Measurements from ENCODE around the gene SCNN1A.

SCNN1A gene

GRCh38 chr12:6384499-6385436, 9.4 kb upstream of the SCNN1A start:
- no peak for DNase-seq (ENCODE audit: low read depth in 3 of 3)

DNA sequence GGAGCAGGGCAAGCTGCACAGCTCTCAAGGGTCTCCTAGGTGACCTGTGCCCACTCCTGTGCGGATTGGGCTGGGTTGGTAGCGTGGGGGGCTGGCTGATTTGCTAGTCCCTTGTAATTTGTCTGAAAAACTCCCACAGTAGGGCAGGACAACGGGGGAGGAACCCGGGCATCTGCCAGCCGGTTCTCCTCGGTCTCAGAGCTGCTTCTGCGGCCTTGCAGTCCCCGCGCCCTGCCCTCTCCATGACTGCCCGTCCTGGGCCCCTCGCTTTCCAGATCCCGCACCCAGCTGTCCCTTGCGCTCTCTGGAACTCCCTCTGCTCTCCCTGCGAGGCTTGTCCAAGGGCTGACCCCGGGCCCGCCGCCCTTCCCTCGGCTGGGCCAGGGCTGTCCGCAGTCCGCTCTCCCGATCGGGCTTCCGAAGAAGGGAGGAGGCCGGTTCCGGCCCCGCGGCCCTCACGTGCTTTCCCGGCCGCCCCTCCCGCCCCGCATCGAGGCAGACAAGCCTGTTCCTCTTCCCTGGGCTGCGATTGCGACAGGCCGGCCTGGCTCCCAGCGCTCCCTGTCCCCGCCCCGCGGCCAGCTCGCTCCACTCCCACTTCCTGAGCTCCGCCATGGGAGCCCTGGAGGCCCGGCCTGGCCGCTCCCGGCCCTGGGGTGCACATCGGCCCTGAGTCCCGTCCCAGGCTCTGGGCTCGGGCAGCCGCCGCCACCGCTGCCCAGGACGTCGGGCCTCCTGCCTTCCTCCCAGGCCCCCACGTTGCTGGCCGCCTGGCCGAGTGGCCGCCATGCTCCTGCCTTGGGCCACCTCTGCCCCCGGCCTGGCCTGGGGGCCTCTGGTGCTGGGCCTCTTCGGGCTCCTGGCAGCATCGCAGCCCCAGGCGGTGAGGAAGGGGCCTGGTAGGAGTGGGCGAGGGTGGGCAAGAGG, 8.5 kb upstream of the SCNN1A start, which contains the start of gene LTBR:
Gene LTBR, plus strand, starts transcription at position 591 of the 927 bp plus-strand sequence. Its CDS starts 197 bp downstream, at position 788.
- no peak for DNase-seq (ENCODE audit: low read depth in 3 of 3)

DNA sequence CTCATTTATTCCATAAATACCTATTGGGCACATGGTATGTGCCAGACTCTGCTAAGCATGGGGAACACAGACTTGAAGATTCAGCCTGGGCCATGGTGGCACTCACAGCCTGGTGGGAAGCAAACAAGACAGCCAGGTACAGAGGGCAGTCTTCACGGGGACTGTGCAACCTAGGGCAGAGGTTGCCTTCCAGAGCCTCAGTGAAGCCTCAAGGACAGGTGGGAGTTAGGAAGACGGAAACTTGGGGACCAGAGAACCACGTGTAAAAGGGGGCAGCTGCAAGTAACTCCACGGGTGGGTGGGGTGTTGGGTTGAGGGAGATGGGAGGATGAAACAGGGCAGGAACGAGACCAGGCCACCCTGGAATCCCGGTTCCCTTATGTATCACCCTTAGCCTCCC, 7.6 kb upstream of the SCNN1A start:
- DNase-seq (ENCODE audit: low read depth in 3 of 3) = no peak

- no peak for DNase-seq (ENCODE audit: low read depth in 3 of 3)
Measured at GRCh38 chr12:6382371-6382770, 7.0 kb upstream of the SCNN1A start.

GRCh38 chr12:6380141-6381121, 5.1 kb upstream of the SCNN1A start:
- DNase-seq (ENCODE audit: low read depth in 3 of 3) = no peak

- DNase-seq (ENCODE audit: low read depth in 3 of 3) = no peak
Measured at GRCh38 chr12:6378709-6379472, 3.5 kb upstream of the SCNN1A start.

GRCh38 chr12:6377667-6377994, 2.3 kb upstream of the SCNN1A start:
- DNase-seq (ENCODE audit: low read depth in 3 of 3) = no peak

DNA sequence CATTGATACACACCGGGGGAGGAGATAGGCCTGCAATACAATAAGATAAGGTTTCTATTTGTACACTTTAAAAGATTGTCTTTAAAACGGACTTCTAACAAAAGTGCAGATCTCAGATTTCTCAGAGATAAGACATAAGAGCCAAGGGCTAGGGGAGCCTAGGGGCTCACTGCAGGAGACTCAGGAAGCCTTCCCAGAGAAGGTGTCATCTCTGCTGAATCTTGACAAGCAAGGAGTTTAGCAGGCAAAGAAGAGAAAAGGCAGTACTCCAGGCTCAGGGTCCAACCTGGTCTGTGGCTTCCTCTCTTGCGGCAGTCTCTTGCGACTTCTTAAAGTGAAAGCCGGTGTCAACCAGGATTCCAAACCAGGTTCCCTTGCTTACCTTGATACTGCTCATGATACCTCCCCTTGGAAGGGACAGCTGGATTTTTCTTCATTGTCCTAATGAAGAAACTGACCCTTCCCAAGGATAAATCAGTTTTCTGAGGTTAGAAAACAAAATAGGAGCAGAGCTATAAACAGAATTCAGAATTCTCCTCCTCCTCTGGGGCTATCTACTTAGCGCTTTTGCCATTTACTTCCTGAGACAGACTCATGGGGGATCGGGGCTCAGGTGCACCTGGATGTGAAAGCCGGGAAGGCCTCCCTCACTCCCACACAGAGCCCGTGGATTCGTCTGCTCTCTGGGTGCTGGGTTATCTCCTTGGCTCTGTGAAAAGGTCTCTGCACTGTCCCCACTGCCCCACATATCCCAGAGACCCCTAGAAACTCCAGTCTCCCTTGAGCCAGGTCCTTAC, 1.7 kb upstream of the SCNN1A start:
- DNase-seq (ENCODE audit: low read depth in 3 of 3) = no peak

DNA sequence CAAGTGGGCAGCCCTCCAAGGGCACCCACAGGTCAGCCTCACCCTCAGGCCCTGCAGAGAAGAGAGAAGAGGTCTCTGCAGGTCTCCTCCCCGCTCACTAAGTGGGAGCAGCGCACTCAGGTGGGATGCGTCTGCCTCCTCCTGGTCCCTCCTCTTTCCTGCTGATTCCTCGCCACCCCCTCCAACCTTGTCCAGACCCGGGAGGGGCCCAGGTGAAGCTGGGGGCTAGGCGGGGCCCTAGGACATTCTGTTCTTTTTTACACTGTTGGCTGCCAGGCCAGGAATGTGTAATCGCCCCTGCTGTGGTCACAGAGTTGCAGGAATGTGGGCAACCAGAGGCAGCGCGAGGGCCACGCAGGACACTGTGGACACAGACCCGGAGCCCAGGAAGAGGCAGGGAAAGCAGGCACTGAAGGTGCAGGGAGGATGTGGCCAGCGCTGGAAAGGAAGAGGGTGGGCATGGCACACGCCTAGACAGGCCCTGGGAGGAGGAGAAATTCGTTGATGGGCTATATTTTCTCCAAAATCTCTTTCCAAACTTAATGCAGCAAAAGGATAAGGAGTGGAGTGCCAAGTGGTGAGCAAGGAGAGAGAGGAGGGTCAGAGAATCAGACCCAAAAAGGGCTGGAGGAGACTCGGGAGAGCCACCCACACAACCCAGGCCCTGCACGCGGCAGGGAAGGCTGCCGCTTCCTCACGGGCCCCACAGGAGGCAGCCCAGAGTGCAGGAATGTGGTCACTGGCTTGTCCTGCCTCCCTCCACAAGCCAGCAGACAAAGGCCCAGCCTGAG, 911 bp upstream of the SCNN1A start:
- DNase-seq (ENCODE audit: low read depth in 3 of 3) = no peak

GRCh38 chr12:6374786-6375160, 590 bp downstream of the SCNN1A start:
- no peak for DNase-seq (ENCODE audit: low read depth in 3 of 3)

DNA sequence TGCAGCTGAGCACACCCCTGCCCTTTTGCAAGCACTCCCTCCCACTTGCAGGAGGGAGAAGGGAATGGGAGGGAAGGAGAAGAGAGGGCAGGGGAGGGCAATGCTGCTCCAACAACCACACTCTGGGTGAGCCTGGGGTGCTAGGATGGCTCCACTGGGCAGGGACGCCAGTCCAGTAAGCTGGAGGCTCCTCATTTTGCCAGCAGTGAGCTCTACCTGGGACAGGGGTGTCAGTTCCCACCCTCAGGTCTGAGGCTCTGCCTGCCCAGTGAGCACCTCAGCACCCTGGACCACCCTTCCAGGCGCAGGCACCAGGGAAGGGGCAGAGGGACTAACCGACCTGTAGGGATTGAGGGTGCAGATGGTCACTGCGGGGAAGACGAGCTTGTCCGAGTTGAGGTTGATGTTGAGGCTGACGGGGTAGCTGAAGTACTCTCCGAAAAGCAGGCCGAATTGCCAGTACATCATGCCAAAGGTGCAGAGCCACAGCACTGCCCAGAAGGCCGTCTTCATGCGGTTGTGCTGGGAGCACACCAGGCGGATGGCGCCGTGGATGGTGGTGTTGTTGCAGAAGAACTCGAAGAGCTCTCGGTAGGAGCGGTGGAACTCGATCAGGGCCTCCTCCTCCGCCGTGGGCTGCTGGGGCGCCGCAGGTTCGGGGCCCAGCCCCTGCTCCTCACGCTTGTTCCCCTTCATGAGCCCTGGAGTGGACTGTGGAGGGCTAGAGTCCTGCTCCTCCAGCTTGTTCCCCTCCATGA, 1.2 kb downstream of the SCNN1A start:
- no peak for DNase-seq (ENCODE audit: low read depth in 3 of 3)

DNA sequence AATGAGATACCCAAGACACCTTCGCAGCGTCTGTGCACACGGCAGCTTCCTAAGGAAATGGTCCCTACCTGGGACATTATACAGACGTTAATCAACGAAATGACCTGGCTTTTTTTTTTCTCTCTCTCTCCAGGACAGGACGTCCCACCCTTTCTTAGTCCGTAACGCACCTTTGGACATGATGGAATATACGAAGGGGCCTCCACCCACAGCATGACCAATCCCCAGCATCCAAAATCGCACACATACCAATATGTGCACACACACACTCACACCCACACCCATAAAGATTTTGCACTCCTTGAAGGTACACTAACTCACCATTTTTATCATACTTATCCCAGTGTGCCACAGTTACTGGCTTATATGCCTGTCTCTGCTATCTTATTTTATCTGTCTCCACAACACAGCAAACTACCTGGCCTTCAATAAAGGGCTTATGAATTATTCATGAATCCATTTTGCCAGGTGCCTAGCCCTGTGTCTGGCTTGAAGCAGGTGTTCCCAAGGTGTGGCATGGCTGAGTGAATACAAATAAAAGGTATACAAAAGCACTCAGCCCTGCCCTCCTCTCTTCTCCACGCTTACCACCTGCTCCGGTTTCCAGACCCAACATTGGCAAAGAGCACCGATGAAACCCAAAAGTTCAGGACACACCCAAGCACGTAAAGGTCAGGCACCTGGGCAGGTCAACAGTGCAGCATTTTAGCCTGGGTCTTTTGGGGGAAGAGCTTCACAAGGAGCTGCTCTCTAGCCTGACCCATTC, 2.2 kb downstream of the SCNN1A start:
- DNase-seq (ENCODE audit: low read depth in 3 of 3) = no peak

GRCh38 chr12:6372403-6373003, 2.9 kb downstream of the SCNN1A start:
- DNase-seq (ENCODE audit: low read depth in 3 of 3) = no peak

GRCh38 chr12:6370994-6371754, 4.2 kb downstream of the SCNN1A start:
- DNase-seq (ENCODE audit: low read depth in 3 of 3) = no peak

DNA sequence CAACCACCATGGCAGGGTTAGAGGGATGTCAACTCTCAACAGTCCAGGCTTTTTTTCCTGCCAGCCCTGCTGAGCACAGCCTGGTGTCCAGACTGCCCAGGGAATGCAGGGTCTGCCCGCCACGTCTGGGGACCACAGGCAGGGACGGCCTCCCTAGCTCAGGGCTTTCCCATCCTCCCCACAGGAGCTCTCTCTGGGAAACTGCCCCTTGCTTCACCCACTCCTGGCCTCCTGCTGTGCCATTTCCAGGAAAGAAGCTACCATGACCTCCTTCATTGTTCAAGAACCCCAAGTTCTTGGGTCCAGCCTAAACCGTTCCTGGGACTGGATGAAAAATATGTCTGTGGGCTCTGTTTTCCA, 4.8 kb downstream of the SCNN1A start:
- DNase-seq (ENCODE audit: low read depth in 3 of 3) = no peak

DNA sequence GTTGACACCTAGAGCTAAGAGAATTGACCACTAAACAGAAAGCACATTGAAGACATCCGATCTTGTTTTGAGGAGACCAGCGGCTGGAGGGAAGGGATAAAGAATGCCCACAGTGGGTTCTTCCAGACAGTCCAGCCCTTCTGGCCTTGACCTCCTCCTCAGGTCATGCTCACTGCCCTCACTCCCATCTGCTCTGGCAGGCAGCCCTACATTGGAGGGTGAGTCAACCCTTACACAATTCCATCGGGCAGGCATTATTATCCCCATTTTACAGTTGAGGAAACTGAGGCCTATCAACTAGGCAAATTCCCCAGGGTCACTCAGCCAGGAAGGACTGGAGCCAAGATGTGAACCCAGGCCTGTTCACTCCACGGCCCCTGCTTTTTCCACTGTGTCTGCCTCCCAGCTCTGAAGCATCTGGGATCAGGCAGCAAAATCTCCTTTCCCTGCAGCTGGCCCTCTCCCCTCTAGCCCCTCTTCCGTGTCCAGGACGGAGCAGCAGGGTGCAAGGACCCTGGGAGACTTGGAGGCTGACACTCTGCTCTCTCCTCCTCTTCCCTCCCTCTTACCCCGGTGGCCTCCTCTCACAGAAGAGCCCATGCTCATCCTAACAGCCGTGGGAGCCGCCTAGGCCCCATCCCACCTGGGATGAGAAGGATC, 5.3 kb downstream of the SCNN1A start:
- DNase-seq (ENCODE audit: low read depth in 3 of 3) = no peak

Data from stimulated activated CD4-positive, alpha-beta T cell treated with anti-CD3 and anti-CD28 coated beads, TNF-alpha, amount 100 ng/mL, for 24 hours (primary cell).